NCI-H2227 treated with DMSO at 0.1 percent for 48 hours (cell line): ENCODE data around the gene SNRNP200.

Source experiments
- DNase-seq: peaks from one replicate; lab custom pipeline; 2025; lab: John Stamatoyannopoulos, UW

SNRNP200 gene

GRCh38 chr2:96305091-96305978 lies at the start of gene SNRNP200:
SNRNP200 (minus strand) TSS chr2:96305546; CDS start chr2:96305437, 109 bp downstream.
- peak; percentile 94 for DNase-seq

GRCh38 chr2:96354492-96354891 lies 49.1 kb upstream of the SNRNP200 start:
- DNase-seq, result no peak

- DNase-seq, result no peak
Measured at GRCh38 chr2:96353606-96354101, 48.3 kb upstream of the SNRNP200 start.

GRCh38 chr2:96353032-96353561 lies 47.8 kb upstream of the SNRNP200 start:
- DNase-seq, result peak; percentile 89

GRCh38 chr2:96347395-96347794 lies 42.0 kb upstream of the SNRNP200 start:
- no peak for DNase-seq

- no peak for DNase-seq
Measured at GRCh38 chr2:96345868-96346462, 40.6 kb upstream of the SNRNP200 start.

- DNase-seq, result no peak
Measured at GRCh38 chr2:96345438-96345837, 40.1 kb upstream of the SNRNP200 start.

GRCh38 chr2:96344011-96344410 lies 38.7 kb upstream of the SNRNP200 start:
- no peak for DNase-seq

GRCh38 chr2:96342085-96342484 lies 36.7 kb upstream of the SNRNP200 start:
- no peak for DNase-seq

- no peak for DNase-seq
Measured at GRCh38 chr2:96341641-96342040, 36.3 kb upstream of the SNRNP200 start.

GRCh38 chr2:96340493-96341414 lies 35.4 kb upstream of the SNRNP200 start:
- no peak for DNase-seq

- no peak for DNase-seq
Measured at GRCh38 chr2:96336873-96337272, 31.5 kb upstream of the SNRNP200 start.

GRCh38 chr2:96336104-96336775 lies 30.9 kb upstream of the SNRNP200 start:
- DNase-seq, result no peak

GRCh38 chr2:96333708-96334107 lies 28.4 kb upstream of the SNRNP200 start:
- no peak for DNase-seq

- DNase-seq, result no peak
Measured at GRCh38 chr2:96330407-96330806, 25.1 kb upstream of the SNRNP200 start.

GRCh38 chr2:96329874-96330273 lies 24.5 kb upstream of the SNRNP200 start:
- no peak for DNase-seq

- peak; percentile 79 for DNase-seq
Measured at GRCh38 chr2:96329456-96329855, 24.1 kb upstream of the SNRNP200 start.

- no peak for DNase-seq
Measured at GRCh38 chr2:96326990-96327820, 21.9 kb upstream of the SNRNP200 start.

- no peak for DNase-seq
Measured at GRCh38 chr2:96326564-96326963, 21.2 kb upstream of the SNRNP200 start.

- DNase-seq, result no peak
Measured at GRCh38 chr2:96325884-96326255, 20.5 kb upstream of the SNRNP200 start.
